HG02885 (cell line): ENCODE data around the gene HSD17B13.

Experiments used
- ATAC-seq: cut with Tn5 transposase; IDR thresholded peaks from one replicate; pipeline ENCODE4 v1.9.1; 2021; ENCODE audit warnings: mild to moderate bottlenecking; ENCODE audit not compliant: unreplicated experiment, poor library complexity

The HSD17B13 gene

GRCh38 chr4:87270825-87271224 lies 51.9 kb downstream of the HSD17B13 start:
- ATAC-seq: no peak

GRCh38 chr4:87270144-87270543 lies 52.5 kb downstream of the HSD17B13 start:
- no peak for ATAC-seq

GRCh38 chr4:87268411-87268810 lies 54.3 kb downstream of the HSD17B13 start:
- no peak for ATAC-seq

- ATAC-seq: no peak
These were observed 55.7 kb downstream of the HSD17B13 start for GRCh38 chr4:87266986-87267385.

GRCh38 chr4:87262886-87263285 lies 59.8 kb downstream of the HSD17B13 start:
- ATAC-seq: no peak

GRCh38 chr4:87260477-87260876 lies 62.2 kb downstream of the HSD17B13 start:
- ATAC-seq: no peak

DNA sequence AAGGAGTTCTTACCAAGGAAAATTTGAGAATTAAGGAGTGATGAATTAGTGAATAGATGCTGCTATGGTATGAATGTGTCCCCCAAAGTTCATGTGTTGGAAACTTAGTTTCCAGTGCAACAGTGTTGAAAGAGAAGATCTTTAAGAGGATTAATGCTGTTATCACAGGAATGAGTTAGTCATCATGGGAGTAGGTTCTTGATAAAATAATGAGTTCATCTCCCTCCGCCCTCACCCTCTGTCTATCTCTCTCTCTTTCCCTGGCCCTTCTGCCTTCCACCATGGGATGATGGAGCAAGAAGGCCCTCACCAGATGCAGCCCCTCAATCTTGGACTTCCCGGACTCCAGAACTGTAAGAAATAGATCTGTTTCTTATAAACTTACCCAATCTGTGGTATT lies 64.0 kb downstream of the HSD17B13 start:
- ATAC-seq: no peak

GRCh38 chr4:87257523-87257922 lies 65.2 kb downstream of the HSD17B13 start:
- ATAC-seq: no peak

DNA sequence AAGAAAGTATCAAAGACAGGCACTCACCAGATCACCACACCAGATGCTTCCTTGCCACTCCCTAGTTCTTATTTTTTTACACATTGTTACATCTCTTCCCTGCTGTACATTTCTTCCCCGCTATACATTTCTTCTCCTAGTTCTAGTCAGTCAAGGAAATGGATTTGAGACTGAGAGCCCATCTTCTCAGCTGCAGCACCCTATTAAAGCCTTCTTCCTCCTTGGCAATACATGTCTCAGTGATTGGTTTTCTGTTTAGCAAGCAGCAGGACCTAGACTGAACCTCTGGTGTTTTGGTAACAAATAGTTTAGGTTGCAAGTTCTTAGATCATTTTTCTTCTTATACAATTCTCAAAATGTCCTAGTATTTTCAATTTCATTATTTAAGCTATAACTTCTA lies 66.9 kb downstream of the HSD17B13 start:
- no peak for ATAC-seq
